DND-41 (cell line): ENCODE measurements around the gene IPO11.

Experiments used
- ATAC-seq: fragments of 200-7000 bp; cut with Tn5 transposase; 3 replicates; pipeline ENCODE4 v1.9.1; 2021; ENCODE audit warnings: low read depth; ENCODE audit not compliant: insufficient read depth
- DNase-seq: peaks from one replicate; pipeline ENCODE4 v3.0.0-alpha.2; 2020
- H2AFZ ChIP-seq: 2 replicates; pipeline ENCODE4 v1.6.0; 2012; ENCODE audit warnings: low read depth, low read length
- H3K27ac ChIP-seq: 2 replicates; pipeline ENCODE4 v1.5.1; 2012; ENCODE audit warnings: low read length, inconsistent platforms
- H3K27me3 ChIP-seq: fragments of 200-600 bp; sonication (generic); 2 replicates; pipeline ENCODE4 v1.6.0; 2012; ENCODE audit warnings: low read length, mild to moderate bottlenecking, inconsistent platforms; ENCODE audit not compliant: insufficient read depth, poor library complexity
- H3K36me3 ChIP-seq: 2 replicates; pipeline ENCODE4 v1.5.1; 2012; ENCODE audit warnings: low read length, inconsistent platforms; ENCODE audit not compliant: insufficient read depth
- H3K4me1 ChIP-seq: 2 replicates; pipeline ENCODE4 v1.5.1; 2012; ENCODE audit warnings: mild to moderate bottlenecking, low read length; ENCODE audit not compliant: insufficient read depth
- H3K4me2 ChIP-seq: 2 replicates; pipeline ENCODE4 v1.6.0; 2012; ENCODE audit warnings: mild to moderate bottlenecking, moderate library complexity, low read length, inconsistent platforms; ENCODE audit not compliant: insufficient read depth
- H3K4me3 ChIP-seq, 2 experiments: fragments of 200-600 bp in 1 of 2; shearing (Covaris generic) in 1 of 2; 2 replicates each; pipeline ENCODE4 v1.5.1; 2012 to 2016; ENCODE audit warnings: inconsistent platforms in 2 of 2, low read length in 2 of 2, mild to moderate bottlenecking in 2 of 2, low read depth in 1 of 2, moderate library complexity in 1 of 2
- H3K79me2 ChIP-seq: 2 replicates; pipeline ENCODE4 v1.6.0; 2012; ENCODE audit warnings: low read length, inconsistent platforms; ENCODE audit not compliant: insufficient read depth
- H3K9ac ChIP-seq: 2 replicates; pipeline ENCODE4 v1.6.0; 2012; ENCODE audit warnings: low read depth, mild to moderate bottlenecking, inconsistent platforms, low read length, moderate library complexity
- H3K9me3 ChIP-seq: 2 replicates; pipeline ENCODE4 v1.5.1; 2012; ENCODE audit warnings: low read length, moderate library complexity, mild to moderate bottlenecking, inconsistent platforms; ENCODE audit not compliant: insufficient read depth, severe bottlenecking
- H4K20me1 ChIP-seq: 2 replicates; pipeline ENCODE4 v1.6.0; 2012; ENCODE audit warnings: low read length; ENCODE audit not compliant: insufficient read depth
- EZH2 ChIP-seq: IDR thresholded peaks from 3 replicates; pipeline ENCODE4 v1.6.1; 2012; ENCODE audit warnings: borderline replicate concordance, low read depth, mild to moderate bottlenecking, moderate library complexity, low read length, inconsistent platforms; ENCODE audit not compliant: severe bottlenecking
- TF ChIP-seq, protein P1 (sequence below): IDR thresholded peaks from 2 replicates; pipeline ENCODE4 v1.5.1; 2012; ENCODE audit warnings: borderline replicate concordance, low read length, moderate library complexity, mild to moderate bottlenecking; ENCODE audit not compliant: poor library complexity, severe bottlenecking; ENCODE audit errors: extremely low read depth

The IPO11 gene

DNA sequence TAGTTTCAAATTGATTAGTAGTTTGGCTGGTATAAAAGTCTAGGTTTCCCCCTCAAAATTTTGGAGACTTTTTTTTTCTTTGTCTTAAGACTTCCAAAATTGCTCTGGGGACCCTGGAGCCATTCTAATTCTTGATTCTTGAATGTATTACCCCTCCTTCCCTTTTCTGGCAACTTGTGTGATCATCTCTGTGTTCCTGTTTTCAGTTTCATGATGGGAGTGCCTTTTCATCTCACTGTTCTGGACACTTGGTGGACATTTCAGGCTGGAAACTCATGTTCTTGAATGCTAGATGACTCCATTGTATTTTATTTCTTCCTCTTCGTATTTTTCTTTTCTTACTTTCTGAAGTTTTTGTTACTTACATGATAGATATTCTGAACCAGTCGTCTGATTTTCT lies 108.8 kb downstream of the IPO11 start:
- no peak overlapping the region for H3K4me3 ChIP-seq
- no peak overlapping the region for H3K4me2 ChIP-seq
- TF ChIP-seq, protein P1, sequence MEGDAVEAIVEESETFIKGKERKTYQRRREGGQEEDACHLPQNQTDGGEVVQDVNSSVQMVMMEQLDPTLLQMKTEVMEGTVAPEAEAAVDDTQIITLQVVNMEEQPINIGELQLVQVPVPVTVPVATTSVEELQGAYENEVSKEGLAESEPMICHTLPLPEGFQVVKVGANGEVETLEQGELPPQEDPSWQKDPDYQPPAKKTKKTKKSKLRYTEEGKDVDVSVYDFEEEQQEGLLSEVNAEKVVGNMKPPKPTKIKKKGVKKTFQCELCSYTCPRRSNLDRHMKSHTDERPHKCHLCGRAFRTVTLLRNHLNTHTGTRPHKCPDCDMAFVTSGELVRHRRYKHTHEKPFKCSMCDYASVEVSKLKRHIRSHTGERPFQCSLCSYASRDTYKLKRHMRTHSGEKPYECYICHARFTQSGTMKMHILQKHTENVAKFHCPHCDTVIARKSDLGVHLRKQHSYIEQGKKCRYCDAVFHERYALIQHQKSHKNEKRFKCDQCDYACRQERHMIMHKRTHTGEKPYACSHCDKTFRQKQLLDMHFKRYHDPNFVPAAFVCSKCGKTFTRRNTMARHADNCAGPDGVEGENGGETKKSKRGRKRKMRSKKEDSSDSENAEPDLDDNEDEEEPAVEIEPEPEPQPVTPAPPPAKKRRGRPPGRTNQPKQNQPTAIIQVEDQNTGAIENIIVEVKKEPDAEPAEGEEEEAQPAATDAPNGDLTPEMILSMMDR: no peak
- no peak for TF ChIP-seq EZH2
- H3K79me2 ChIP-seq: no peaks in the 10 kb centered on the region
- no peak overlapping the region for H2AFZ ChIP-seq
- H3K9ac ChIP-seq: no peak overlapping the region
- H3K36me3 ChIP-seq: peaks cover 33% of the 10 kb centered on the region; the same call in 1 of the 2 replicates
- H3K27me3 ChIP-seq: no peaks in the 10 kb centered on the region
- H3K4me1 ChIP-seq: no peaks in the 10 kb centered on the region
- H3K27ac ChIP-seq: no peak overlapping the region
- H4K20me1 ChIP-seq: no peaks in the 10 kb centered on the region
- H3K9me3 ChIP-seq: no peaks in the 10 kb centered on the region
- DNase-seq (no peak), ATAC-seq (no peak)

DNA sequence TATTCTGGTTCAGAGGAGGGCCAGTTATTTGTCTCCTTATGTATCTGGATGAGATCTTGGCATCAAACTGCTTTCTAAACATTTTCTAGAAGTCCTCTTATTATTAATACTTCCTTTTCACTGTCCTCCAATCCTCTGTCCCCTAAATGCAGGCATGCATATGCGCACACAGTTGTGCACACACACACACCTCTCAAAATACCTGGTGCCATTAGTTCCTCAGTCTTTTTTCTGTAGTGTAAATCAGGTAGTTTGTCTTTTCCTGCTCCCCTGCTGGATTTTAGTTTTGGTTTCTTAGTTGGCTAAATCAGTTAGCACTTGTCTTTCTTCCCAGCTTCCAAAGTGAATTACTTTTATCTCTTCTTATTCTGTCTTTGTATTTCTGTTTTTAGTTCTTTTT lies 110.2 kb downstream of the IPO11 start:
- Histone ChIP-seq H3K27me3 (no peaks in the 10 kb centered on the region), H3K27ac (no peak overlapping the region), H3K4me3 (no peak overlapping the region), H3K79me2 (no peaks in the 10 kb centered on the region), H3K9ac (no peak overlapping the region), H3K9me3 (no peaks in the 10 kb centered on the region), H4K20me1 (no peaks in the 10 kb centered on the region), H3K36me3 (peaks cover 28% of the 10 kb centered on the region; the same call in 1 of the 2 replicates), H3K4me1 (no peaks in the 10 kb centered on the region), H2AFZ (no peak overlapping the region), H3K4me2 (no peak overlapping the region)
- DNase-seq: no peak
- ATAC-seq: no peak
- TF ChIP-seq, protein P1: no peak
- TF ChIP-seq EZH2: no peak

DNA sequence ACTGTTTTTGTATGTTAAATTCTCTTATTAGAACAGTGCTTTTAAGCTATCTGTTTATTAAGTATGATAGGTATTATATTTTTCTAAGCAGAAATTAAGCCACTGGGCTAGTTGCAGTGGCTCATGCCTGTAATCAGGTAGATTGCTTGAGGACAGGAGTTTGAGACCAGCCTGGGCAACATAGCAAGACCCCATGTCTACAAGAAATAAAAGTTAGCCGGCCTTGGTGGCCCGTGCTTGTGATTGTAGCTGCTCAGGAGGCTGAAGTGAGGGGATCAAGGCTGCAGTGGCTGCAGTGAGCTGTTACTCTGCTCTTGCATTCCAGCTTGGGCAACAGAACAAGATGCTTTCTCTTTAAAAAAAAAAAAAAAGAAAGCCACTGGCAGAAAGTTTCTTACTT lies 121.0 kb downstream of the IPO11 start:
- Histone ChIP-seq H3K79me2 (no peaks in the 10 kb centered on the region), H3K36me3 (peaks cover 34% of the 10 kb centered on the region), H3K9ac (no peak overlapping the region), H3K27ac (no peak overlapping the region), H4K20me1 (no peaks in the 10 kb centered on the region), H3K4me1 (no peaks in the 10 kb centered on the region), H3K4me2 (no peak overlapping the region), H3K27me3 (no peaks in the 10 kb centered on the region), H3K4me3 (no peak overlapping the region), H3K9me3 (no peaks in the 10 kb centered on the region), H2AFZ (no peak overlapping the region)
- TF ChIP-seq, protein P1: no peak
- TF ChIP-seq EZH2: no peak
- ATAC-seq: no peak
- no peak for DNase-seq
